Activated naive CD8-positive, alpha-beta T cell treated with anti-CD3 and anti-CD28 coated beads, Interleukin-2, amount 10 ng/mL, durations not matched to agents 7 days and 5 days (primary cell): ENCODE measurements around the gene PYGL. TPM values are rescaled to one million over a fixed set of nuclear protein-coding genes. Genes with fewer than 3 reads are reported as not detected.

Source experiments
- ATAC-seq: fragments of 150-1000 bp; cut with Tn5 transposase; one replicate; pipeline ENCODE4 v1.10.0; 2021; ENCODE audit warnings: low read depth, moderate library complexity
- POLR2A ChIA-PET: fragments of 350-600 bp; sonication (Branson Sonifier 250); formaldehyde crosslinking; loops from one replicate; lab custom pipeline; 2021; ENCODE audit warnings: antibody characterized with exemption; lab: Charles Lee
- DNase-seq: peaks from one replicate; pipeline ENCODE4 v3.0.0; 2021
- H3K27ac Mint-ChIP-seq: one replicate; pipeline ENCODE4 v1.8.0; 2022; ENCODE audit warnings: mild to moderate bottlenecking, mixed read lengths
- H3K27me3 Mint-ChIP-seq: one replicate; pipeline ENCODE4 v1.8.0; 2022; ENCODE audit warnings: mild to moderate bottlenecking, moderate library complexity, mixed read lengths
- H3K36me3 Mint-ChIP-seq: one replicate; pipeline ENCODE4 v1.8.0; 2021; ENCODE audit warnings: mild to moderate bottlenecking, mixed read lengths
- H3K4me1 Mint-ChIP-seq: one replicate; pipeline ENCODE4 v1.8.0; 2021; ENCODE audit warnings: mixed read lengths
- H3K4me3 Mint-ChIP-seq: one replicate; pipeline ENCODE4 v1.8.0; 2022; ENCODE audit warnings: mild to moderate bottlenecking, moderate library complexity, mixed read lengths
- H3K9me3 Mint-ChIP-seq: one replicate; pipeline ENCODE4 v1.8.0; 2021; ENCODE audit warnings: mixed read lengths
- total RNA-seq, 2 experiments: library from RNA; stranded (reverse); gene quantifications; one replicate each; pipeline ENCODE4 v1.2.3, GENCODE V29; 2021

The PYGL gene
- total RNA-seq, 2 experiments from 2014 or later = 0.51 to 0.72 TPM

- no peaks in the 10 kb centered on the region for H3K9me3 Mint-ChIP-seq
- no peak overlapping the region for H3K4me3 Mint-ChIP-seq
- DNase-seq = no peak
- H3K27me3 Mint-ChIP-seq = peaks cover 36% of the 10 kb centered on the region
- no peaks in the 10 kb centered on the region for H3K36me3 Mint-ChIP-seq
- no peak for ATAC-seq
- peaks cover 14% of the 10 kb centered on the region for H3K4me1 Mint-ChIP-seq
- H3K27ac Mint-ChIP-seq = no peak overlapping the region
- POLR2A ChIA-PET = no interaction called here
Observed at GRCh38 chr14:50864237-50864636, 80.0 kb downstream of the PYGL start.

GRCh38 chr14:50862036-50862570 lies 82.2 kb downstream of the PYGL start:
- Mint-ChIP-seq H3K27ac (no peak overlapping the region), H3K4me1 (peaks cover 17% of the 10 kb centered on the region), H3K4me3 (no peak overlapping the region), H3K9me3 (no peaks in the 10 kb centered on the region), H3K27me3 (peaks cover 21% of the 10 kb centered on the region), H3K36me3 (no peaks in the 10 kb centered on the region)
- ATAC-seq (no peak), DNase-seq (no peak)
- POLR2A ChIA-PET = no interaction called here

GRCh38 chr14:50860478-50861086 lies 83.7 kb downstream of the PYGL start:
- H3K27ac Mint-ChIP-seq = peak overlapping the region; percentile 92
- H3K27me3 Mint-ChIP-seq = peaks cover 6% of the 10 kb centered on the region
- no peaks in the 10 kb centered on the region for H3K9me3 Mint-ChIP-seq
- H3K36me3 Mint-ChIP-seq = no peaks in the 10 kb centered on the region
- peak overlapping the region; percentile 86 for H3K4me3 Mint-ChIP-seq
- ATAC-seq = peak; percentile 51
- POLR2A ChIA-PET = interaction anchor here (0.8 to 2.6 kb wide), 9 partner anchors 9 to 84 kb away, joined by 3 to 30 read pairs (median 10); partner anchors contain the start of gene NIN
- DNase-seq = peak; percentile 86
- peaks cover 17% of the 10 kb centered on the region for H3K4me1 Mint-ChIP-seq

- peaks cover 17% of the 10 kb centered on the region for H3K4me1 Mint-ChIP-seq
- peak; percentile 9 for ATAC-seq
- POLR2A ChIA-PET = interaction anchor here (0.6 to 2.6 kb wide), 12 partner anchors 9 to 1239 kb away, joined by 3 to 30 read pairs (median 6); partner anchors contain the start of genes NIN and RPL36AL
- H3K27me3 Mint-ChIP-seq = peaks cover 3% of the 10 kb centered on the region
- peak overlapping the region; percentile 92 for H3K27ac Mint-ChIP-seq
- no peaks in the 10 kb centered on the region for H3K36me3 Mint-ChIP-seq
- H3K9me3 Mint-ChIP-seq = no peaks in the 10 kb centered on the region
- H3K4me3 Mint-ChIP-seq = peak overlapping the region; percentile 86
- DNase-seq = no peak
Observed at GRCh38 chr14:50859296-50859624, 85.0 kb downstream of the PYGL start.

GRCh38 chr14:50856660-50857059 lies 87.6 kb downstream of the PYGL start:
- Mint-ChIP-seq H3K9me3 (no peaks in the 10 kb centered on the region), H3K27me3 (peaks cover 5% of the 10 kb centered on the region), H3K4me1 (peaks cover 12% of the 10 kb centered on the region), H3K36me3 (peaks cover 1% of the 10 kb centered on the region), H3K4me3 (no peak overlapping the region), H3K27ac (no peak overlapping the region)
- DNase-seq (no peak), ATAC-seq (no peak)
- POLR2A ChIA-PET = interaction anchor here (0.6 to 1.3 kb wide), 2 partner anchors 23 to 56 kb away, joined by 3 to 5 read pairs; no protein-coding TSS in a partner anchor

GRCh38 chr14:50855558-50855957 lies 88.7 kb downstream of the PYGL start:
- Mint-ChIP-seq H3K9me3 (no peaks in the 10 kb centered on the region), H3K4me1 (peaks cover 9% of the 10 kb centered on the region), H3K4me3 (no peak overlapping the region), H3K27me3 (peaks cover 5% of the 10 kb centered on the region), H3K27ac (no peak overlapping the region), H3K36me3 (peaks cover 1% of the 10 kb centered on the region)
- POLR2A ChIA-PET = interaction anchor here (0.6 kb wide), 1 partner anchor 10 kb away, joined by 3 read pairs; no protein-coding TSS in a partner anchor
- ATAC-seq = no peak
- no peak for DNase-seq

Other genes with a start within 250 kb of the PYGL start
- 100 to 1,000 TPM; 106 to 113 TPM for gene NIN, start 113.3 kb downstream of the PYGL start, total RNA-seq
- gene ABHD12B, start 72.4 kb downstream of the PYGL start, total RNA-seq = not detected
- 1 to 10 TPM; 1.7 to 2.3 TPM for gene TRIM9, start 150.6 kb upstream of the PYGL start, total RNA-seq